GM23248 (cell line): ENCODE data around the gene GRIA3.

Experiments used
- EZH2 ChIP-seq: fragments of 200-600 bp; sonication (generic); IDR thresholded peaks from 2 replicates; pipeline ENCODE4 v1.6.1; 2018; ENCODE audit warnings: antibody characterized with exemption, mild to moderate bottlenecking; ENCODE audit not compliant: insufficient read depth, poor library complexity, severe bottlenecking
- EZH2phosphoT487 ChIP-seq: fragments of 200-600 bp; sonication (generic); IDR thresholded peaks from 2 replicates; pipeline ENCODE4 v1.6.1; 2018; ENCODE audit warnings: antibody characterized with exemption, moderate library complexity, mild to moderate bottlenecking, low read depth; ENCODE audit not compliant: insufficient read depth

DNA sequence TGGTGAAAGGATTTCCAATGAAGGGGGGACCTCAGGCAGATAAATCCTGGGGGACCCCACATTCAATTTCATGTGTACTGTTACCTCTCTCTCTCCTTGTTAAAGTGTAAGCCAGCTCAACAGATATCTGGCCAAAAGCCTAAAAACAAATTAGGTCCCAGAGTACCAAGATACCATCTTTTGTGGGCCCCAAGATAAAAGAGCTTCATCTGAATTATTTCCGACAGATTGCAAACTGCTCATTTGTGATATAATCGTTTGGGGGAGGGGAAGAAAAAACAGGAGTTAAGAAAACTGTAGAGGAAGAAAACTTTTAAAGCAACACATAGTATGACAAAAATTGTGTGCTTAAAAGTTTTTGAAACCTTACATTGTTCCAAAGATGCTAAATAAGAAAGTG, 33.6 kb downstream of the GRIA3 start:
- no peak for TF ChIP-seq EZH2phosphoT487
- TF ChIP-seq EZH2, result no peak
